SKM-1 treated with dmso at 0.1 percent for 144 hours (cell line): ENCODE data around the gene CBX7.
"Not testable (repeated sequence)": the region's sequence is repeated elsewhere in the genome, so short reads cannot be mapped to it uniquely, and the experiment has no call there.

Experiments
- DNase-seq: peaks from one replicate; lab custom pipeline; 2025; ENCODE audit not compliant: unreplicated experiment; lab: John Stamatoyannopoulos, UW

Gene CBX7

GRCh38 chr22:39174498-39175352 is 22.2 kb upstream of the CBX7 start:
- DNase-seq, result no peak

- no peak for DNase-seq
Measured at GRCh38 chr22:39173787-39174497, 21.5 kb upstream of the CBX7 start.

GRCh38 chr22:39173050-39173706 is 20.7 kb upstream of the CBX7 start:
- no peak for DNase-seq

GRCh38 chr22:39172265-39173049 is 20.0 kb upstream of the CBX7 start:
- DNase-seq, result not testable (repeated sequence)

- no peak for DNase-seq
Measured at GRCh38 chr22:39171623-39172264, 19.3 kb upstream of the CBX7 start.

GRCh38 chr22:39170825-39171622 is 18.5 kb upstream of the CBX7 start:
- peak; percentile 31 for DNase-seq

- no peak for DNase-seq
Measured at GRCh38 chr22:39169797-39170466, 17.5 kb upstream of the CBX7 start.

- no peak for DNase-seq
Measured at GRCh38 chr22:39166547-39166946, 14.1 kb upstream of the CBX7 start.

GRCh38 chr22:39156093-39156492 is 3.6 kb upstream of the CBX7 start:
- not testable (repeated sequence) for DNase-seq

- DNase-seq, result no peak
Measured at GRCh38 chr22:39155421-39155820, 2.9 kb upstream of the CBX7 start.

GRCh38 chr22:39153220-39153717 is 789 bp upstream of the CBX7 start:
- no peak for DNase-seq

- no peak for DNase-seq
Measured at GRCh38 chr22:39152024-39152510, 413 bp downstream of the CBX7 start.

- no peak for DNase-seq
Measured at GRCh38 chr22:39151329-39151975, 1.0 kb downstream of the CBX7 start.

- no peak for DNase-seq
Measured at GRCh38 chr22:39150848-39151215, 1.6 kb downstream of the CBX7 start.

GRCh38 chr22:39149915-39150847 is 2.3 kb downstream of the CBX7 start:
- no peak for DNase-seq

- no peak for DNase-seq
Measured at GRCh38 chr22:39148727-39149535, 3.5 kb downstream of the CBX7 start.
